H1 (cell line): Measurements from ENCODE around the gene CCSER2.

ENCODE experiments used
- CHD2 ChIP-seq: IDR thresholded peaks from 2 replicates; pipeline ENCODE4 v1.6.1; 2012; ENCODE audit warnings: low read length, improper control_type of control experiment
- CTCF ChIP-seq, 3 experiments: IDR thresholded peaks; 1 replicate in 2 of 3; 2 replicates in 1 of 3; pipeline versions ENCODE4 v1.5.1 to v1.6.1; 2011; ENCODE audit warnings: low read length in 3 of 3, mild to moderate bottlenecking in 3 of 3, inconsistent platforms in 2 of 3, low read depth in 1 of 3, moderate library complexity in 1 of 3; ENCODE audit not compliant: insufficient read depth in 1 of 3; ENCODE audit errors: control extremely low read depth in 1 of 3
- PHF8 ChIP-seq: fragments of 200-600 bp; sonication (generic); conservative IDR thresholded peaks from 2 replicates; pipeline ENCODE4 v1.7.1; 2012; ENCODE audit warnings: low read depth, mild to moderate bottlenecking, inconsistent platforms, low read length, moderate library complexity
- POLR2AphosphoS5 ChIP-seq: IDR thresholded peaks from 2 replicates; pipeline ENCODE4 v1.6.1; 2011; ENCODE audit warnings: low read depth, low read length
- SIN3A ChIP-seq, 2 experiments: IDR thresholded peaks in 1 of 2; conservative IDR thresholded peaks in 1 of 2; 2 replicates each; pipeline ENCODE4 v1.6.1; 2011 to 2012; ENCODE audit warnings: low read length in 2 of 2, improper control_type of control experiment in 1 of 2, low read depth in 1 of 2, mild to moderate bottlenecking in 1 of 2
- TF ChIP-seq, protein P1 (sequence below): IDR thresholded peaks from 2 replicates; pipeline ENCODE4 v1.6.1; 2012; ENCODE audit warnings: inconsistent platforms

- no peak for TF ChIP-seq CHD2
- TF ChIP-seq POLR2AphosphoS5 = no peak
- no peak for TF ChIP-seq PHF8
- TF ChIP-seq CTCF (IDR thresholded peaks at IDR 0.05; ENCODE audit: control extremely low read depth in 1 of 3, insufficient read depth in 1 of 3, low read depth in 1 of 3, low read length in 3 of 3) = no peak
- no peak for TF ChIP-seq SIN3A (conservative IDR thresholded peaks at IDR 0.05 in 1 of 2, IDR thresholded peaks at IDR 0.05 in 1 of 2; ENCODE audit: low read depth in 1 of 2, low read length in 2 of 2)
- TF ChIP-seq, protein P1, sequence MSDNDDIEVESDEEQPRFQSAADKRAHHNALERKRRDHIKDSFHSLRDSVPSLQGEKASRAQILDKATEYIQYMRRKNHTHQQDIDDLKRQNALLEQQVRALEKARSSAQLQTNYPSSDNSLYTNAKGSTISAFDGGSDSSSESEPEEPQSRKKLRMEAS = no peak
These were observed 30.4 kb downstream of the CCSER2 start for GRCh38 chr10:84358743-84359142.
